ENCODE data around the gene FOXP1. TPM values are rescaled to one million over a fixed set of nuclear protein-coding genes. Genes with fewer than 3 reads are reported as not detected.

The FOXP1 gene
- total and polyA plus RNA-seq, 12 donors = 4.8 to 56.0 (median 43.8) TPM

DNA sequence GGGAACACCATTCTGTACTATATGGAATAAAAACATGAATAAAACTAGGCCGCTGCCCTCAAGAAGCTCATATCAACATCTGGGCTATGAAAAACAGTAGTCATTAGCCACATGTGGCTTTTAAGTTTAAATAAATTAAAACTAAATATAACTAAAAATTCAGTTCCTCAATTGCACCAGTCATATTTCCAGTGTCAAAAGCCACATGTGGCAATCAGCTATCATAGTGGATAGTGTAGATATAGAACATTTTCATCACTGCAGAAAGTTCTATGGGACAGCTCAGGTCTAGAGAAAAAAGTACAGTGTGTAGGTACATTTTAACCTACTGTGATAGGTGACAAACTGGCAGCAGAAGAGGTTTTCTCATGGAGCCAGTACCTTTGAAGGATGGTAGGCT, 261.4 kb downstream of the FOXP1 start:
- no peak overlapping the region for H3K27ac ChIP-seq
- TF ChIP-seq, protein P1, sequence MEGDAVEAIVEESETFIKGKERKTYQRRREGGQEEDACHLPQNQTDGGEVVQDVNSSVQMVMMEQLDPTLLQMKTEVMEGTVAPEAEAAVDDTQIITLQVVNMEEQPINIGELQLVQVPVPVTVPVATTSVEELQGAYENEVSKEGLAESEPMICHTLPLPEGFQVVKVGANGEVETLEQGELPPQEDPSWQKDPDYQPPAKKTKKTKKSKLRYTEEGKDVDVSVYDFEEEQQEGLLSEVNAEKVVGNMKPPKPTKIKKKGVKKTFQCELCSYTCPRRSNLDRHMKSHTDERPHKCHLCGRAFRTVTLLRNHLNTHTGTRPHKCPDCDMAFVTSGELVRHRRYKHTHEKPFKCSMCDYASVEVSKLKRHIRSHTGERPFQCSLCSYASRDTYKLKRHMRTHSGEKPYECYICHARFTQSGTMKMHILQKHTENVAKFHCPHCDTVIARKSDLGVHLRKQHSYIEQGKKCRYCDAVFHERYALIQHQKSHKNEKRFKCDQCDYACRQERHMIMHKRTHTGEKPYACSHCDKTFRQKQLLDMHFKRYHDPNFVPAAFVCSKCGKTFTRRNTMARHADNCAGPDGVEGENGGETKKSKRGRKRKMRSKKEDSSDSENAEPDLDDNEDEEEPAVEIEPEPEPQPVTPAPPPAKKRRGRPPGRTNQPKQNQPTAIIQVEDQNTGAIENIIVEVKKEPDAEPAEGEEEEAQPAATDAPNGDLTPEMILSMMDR (IDR thresholded peaks at IDR 0.05) = no peak
- DNase-seq (no peak), ATAC-seq (no peak)
- intact Hi-C loops (cut with DNase I) = loop anchor here in 1 of 10 donors (10.0 kb wide), 1 partner anchor 73 kb away; no protein-coding TSS in a partner anchor
- H3K36me3 ChIP-seq = no peaks in the 10 kb centered on the region
- no peaks in the 10 kb centered on the region for H3K9me3 ChIP-seq
- H3K27me3 ChIP-seq = no peaks in the 10 kb centered on the region
- H3K4me1 ChIP-seq = peaks cover 0 to 9% (median 0%) of the 10 kb centered on the region in 9 donors
- H3K4me3 ChIP-seq = no peak overlapping the region
- WGBS, 2 donors = 91 to 98% methylated on average over 1 of the region's 1 CpG

DNA sequence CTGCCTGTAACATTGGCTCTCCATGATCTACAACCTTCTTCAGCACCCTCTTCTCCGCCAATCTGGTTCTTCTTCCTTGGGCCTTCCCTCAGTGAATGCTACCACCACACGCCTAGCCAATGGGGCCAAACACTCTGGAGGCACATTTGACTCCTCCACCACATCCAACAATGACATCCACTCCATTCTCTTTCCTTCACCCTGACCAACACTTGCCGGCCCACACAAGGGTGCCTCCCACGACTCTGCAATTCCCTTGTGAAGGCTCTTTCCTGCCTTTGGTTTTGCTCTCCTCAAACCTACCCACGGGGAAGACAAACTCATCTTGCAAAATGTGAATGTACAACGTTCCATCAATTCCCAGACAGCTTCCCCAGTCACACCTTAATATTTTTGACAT, 263.8 kb downstream of the FOXP1 start:
- 86 to 91% methylated on average over 6 of the region's 6 CpGs for WGBS, 2 donors
- Histone ChIP-seq H3K36me3 (no peaks in the 10 kb centered on the region), H3K27ac (no peak overlapping the region), H3K4me1 (peaks cover 0 to 9% (median 0%) of the 10 kb centered on the region in 9 donors), H3K9me3 (no peaks in the 10 kb centered on the region), H3K27me3 (no peaks in the 10 kb centered on the region), H3K4me3 (no peak overlapping the region)
- DNase-seq (no peak), ATAC-seq (no peak)
- intact Hi-C loops (cut with DNase I) = loop anchor here in 3 of 10 donors (10.0 kb wide), 2 partner anchors 75 to 265 kb away; partner anchors contain the start of gene FOXP1 (in 1 of the 3)
- TF ChIP-seq, protein P1 (IDR thresholded peaks at IDR 0.05) = no peak

DNA sequence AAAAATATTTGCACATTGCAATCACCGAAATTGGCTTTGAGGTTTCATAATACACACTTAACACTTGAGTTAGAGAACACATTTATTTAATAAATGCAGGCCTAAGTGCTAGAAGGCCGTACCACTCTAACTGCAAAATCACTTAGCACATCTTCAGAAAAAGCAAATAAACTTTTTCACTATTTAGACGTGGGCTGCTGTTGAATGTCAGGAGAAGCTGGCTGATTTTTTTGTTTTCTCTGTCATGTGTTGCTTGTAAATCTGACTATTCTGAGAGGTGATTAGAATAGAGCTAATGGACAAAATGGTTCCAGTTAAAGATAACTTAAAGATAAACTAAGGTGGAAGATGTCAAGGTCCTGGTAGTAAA, 265.1 kb downstream of the FOXP1 start:
- H3K4me1 ChIP-seq = peaks cover 0 to 9% (median 0%) of the 10 kb centered on the region in 9 donors
- 69 to 71% methylated on average over 3 of the region's 3 CpGs for WGBS, 2 donors
- H3K27me3 ChIP-seq = no peaks in the 10 kb centered on the region
- no peak overlapping the region for H3K27ac ChIP-seq
- TF ChIP-seq, protein P1 (IDR thresholded peaks at IDR 0.05) = no peak
- H3K4me3 ChIP-seq = no peak overlapping the region
- ATAC-seq (no peak), DNase-seq (no peak)
- no peaks in the 10 kb centered on the region for H3K36me3 ChIP-seq
- H3K9me3 ChIP-seq = no peaks in the 10 kb centered on the region
- intact Hi-C loops (cut with DNase I) = loop anchor here in 2 of 10 donors (10.0 kb wide), 2 partner anchors 76 to 266 kb away; partner anchors contain the start of gene FOXP1 (in 1 of the 2)

DNA sequence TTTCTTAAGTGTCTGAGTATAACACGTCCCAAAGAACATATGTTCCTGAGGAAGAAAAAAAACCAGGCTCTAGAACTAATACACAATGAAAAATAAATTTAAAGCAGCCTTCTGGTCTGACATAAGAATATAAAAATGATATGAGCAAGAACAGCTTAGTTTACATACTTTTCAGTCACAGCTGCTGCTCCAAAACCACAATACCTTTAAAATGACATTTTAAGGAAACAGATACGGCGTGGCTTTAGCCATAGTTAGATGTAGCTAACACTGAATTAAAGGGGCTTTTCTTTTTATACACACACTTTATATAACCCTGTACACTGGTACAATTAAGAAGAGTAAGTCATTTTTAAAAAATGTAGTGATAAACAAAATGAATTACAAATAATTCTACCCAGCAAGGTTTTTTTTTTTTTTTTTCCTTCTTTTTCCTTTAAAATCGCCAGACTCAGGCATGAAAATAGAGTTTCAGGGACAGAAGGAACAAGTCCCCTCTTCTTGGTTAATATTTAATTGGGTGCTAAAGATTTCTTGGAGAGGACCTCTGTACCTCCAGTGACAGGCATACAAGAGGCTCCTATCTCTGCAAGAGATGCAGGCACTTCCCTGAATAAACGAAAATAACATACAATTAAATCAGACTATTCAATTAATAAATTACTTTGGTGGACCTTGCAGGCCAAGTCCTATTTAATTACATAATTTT, 265.6 kb downstream of the FOXP1 start:
- no peaks in the 10 kb centered on the region for H3K27me3 ChIP-seq
- TF ChIP-seq, protein P1 (IDR thresholded peaks at IDR 0.05) = no peak
- WGBS, 2 donors = 82 to 86% methylated on average over 5 of the region's 5 CpGs
- ATAC-seq = no peak
- no peak for DNase-seq
- intact Hi-C loops (cut with DNase I) = loop anchor here in 2 of 10 donors (10.0 kb wide), 2 partner anchors 77 to 267 kb away; partner anchors contain the start of gene FOXP1 (in 1 of the 2)
- no peaks in the 10 kb centered on the region for H3K36me3 ChIP-seq
- H3K4me3 ChIP-seq = no peak overlapping the region
- H3K27ac ChIP-seq = no peak overlapping the region
- no peaks in the 10 kb centered on the region for H3K9me3 ChIP-seq
- peaks cover 0 to 9% (median 0%) of the 10 kb centered on the region in 9 donors for H3K4me1 ChIP-seq

All from heart right ventricle (tissue), 16 donors.